GM23338 (cell line): Measurements from ENCODE around the gene PDCD2L. TPM values are rescaled to one million over a fixed set of nuclear protein-coding genes. Genes with fewer than 3 reads are reported as not detected.
A peak's percentile ranks its signal among the peaks of the same experiment; 100 is the strongest.

ENCODE experiments used
- ATAC-seq: fragments of 200-7000 bp; cut with Tn5 transposase; 3 replicates; pipeline ENCODE4 v1.9.1; 2020
- DNase-seq: peaks from one replicate; pipeline ENCODE4 v3.0.0-alpha.2; 2015; ENCODE audit warnings: low spot score
- H2AFZ ChIP-seq: fragments of 200-600 bp; sonication (generic); 2 replicates; pipeline ENCODE4 v1.8.0; 2016; ENCODE audit warnings: antibody characterized with exemption, mild to moderate bottlenecking, moderate library complexity
- H3F3A ChIP-seq: fragments of 200-600 bp; sonication (generic); replicated peaks from 2 replicates; pipeline ENCODE4 v1.8.0; 2017; ENCODE audit warnings: antibody characterized with exemption, mixed run types, low read depth
- H3K27ac ChIP-seq: fragments of 200-600 bp; sonication (generic); 2 replicates; pipeline ENCODE4 v1.6.1; 2016; ENCODE audit warnings: low read depth
- H3K27me3 ChIP-seq: fragments of 200-600 bp; sonication (generic); 2 replicates; pipeline ENCODE4 v1.8.0; 2016; ENCODE audit warnings: mild to moderate bottlenecking, mixed run types, moderate library complexity; ENCODE audit not compliant: insufficient read depth
- H3K36me3 ChIP-seq: fragments of 200-600 bp; sonication (generic); 2 replicates; pipeline ENCODE4 v1.8.0; 2016; ENCODE audit warnings: mild to moderate bottlenecking; ENCODE audit not compliant: insufficient read depth
- H3K4me1 ChIP-seq: fragments of 200-600 bp; sonication (generic); 2 replicates; pipeline ENCODE4 v1.8.0; 2016; ENCODE audit warnings: mild to moderate bottlenecking, moderate library complexity; ENCODE audit not compliant: insufficient read depth
- H3K4me2 ChIP-seq: fragments of 200-600 bp; sonication (generic); 2 replicates; pipeline ENCODE4 v1.7.1; 2017; ENCODE audit warnings: mixed run types
- H3K4me3 ChIP-seq: fragments of 200-600 bp; sonication (generic); 2 replicates; pipeline ENCODE4 v1.6.1; 2016; ENCODE audit warnings: mixed run types
- H3K79me2 ChIP-seq: fragments of 200-600 bp; sonication (generic); replicated peaks from 2 replicates; pipeline ENCODE4 v1.8.0; 2017; ENCODE audit warnings: mild to moderate bottlenecking; ENCODE audit not compliant: insufficient read depth
- H3K9me2 ChIP-seq: fragments of 200-600 bp; sonication (generic); 2 replicates; pipeline ENCODE4 v1.8.0; 2017; ENCODE audit not compliant: insufficient read depth
- H4K20me1 ChIP-seq: fragments of 200-600 bp; sonication (generic); replicated peaks from 2 replicates; pipeline ENCODE4 v1.8.0; 2017; ENCODE audit warnings: mild to moderate bottlenecking; ENCODE audit not compliant: insufficient read depth
- H3K27ac Mint-ChIP-seq: 2 replicates; pipeline ENCODE4 v1.8.0; 2020; ENCODE audit warnings: inconsistent platforms, mild to moderate bottlenecking, moderate library complexity, mixed read lengths
- H3K27me3 Mint-ChIP-seq: 3 replicates; pipeline ENCODE4 v1.8.0; 2022; ENCODE audit warnings: low read depth, mild to moderate bottlenecking, moderate library complexity, mixed read lengths, inconsistent platforms; ENCODE audit not compliant: insufficient read depth, poor library complexity
- H3K36me3 Mint-ChIP-seq: 3 replicates; pipeline ENCODE4 v1.8.0; 2021; ENCODE audit warnings: low read depth, mild to moderate bottlenecking, inconsistent platforms, moderate library complexity, mixed read lengths
- H3K4me1 Mint-ChIP-seq: 3 replicates; pipeline ENCODE4 v1.8.0; 2020; ENCODE audit warnings: mild to moderate bottlenecking, inconsistent platforms, mixed read lengths
- H3K4me3 Mint-ChIP-seq: 3 replicates; pipeline ENCODE4 v1.8.0; 2021; ENCODE audit warnings: moderate library complexity, mild to moderate bottlenecking, inconsistent platforms, mixed read lengths
- H3K9me3 Mint-ChIP-seq: 3 replicates; pipeline ENCODE4 v1.8.0; 2020; ENCODE audit warnings: moderate library complexity, mild to moderate bottlenecking, inconsistent platforms, mixed read lengths
- POLR2AphosphoS5 ChIP-seq: IDR thresholded peaks from 2 replicates; pipeline ENCODE4 v1.6.1; 2016; ENCODE audit warnings: antibody characterized with exemption, low read depth
- REST ChIP-seq: IDR thresholded peaks from one replicate; pipeline ENCODE4 v1.6.1; 2018; ENCODE audit warnings: antibody characterized with exemption; ENCODE audit not compliant: unreplicated experiment
- polyA plus RNA-seq: library from polyadenylated mRNA; unstranded; fragments of >200 nt; fragmentation: Nextera tagmentation; extraction: Ambion mirVana; gene quantifications from 2 replicates; pipeline ENCODE4 v1.2.1, GENCODE V29; 2016
- total RNA-seq: library from RNA; depleted of rRNA; stranded (reverse); fragments of >200 nt; shearing (Covaris generic); gene quantifications from 2 replicates; pipeline ENCODE4 v1.2.3, GENCODE V29; 2014
- TF ChIP-seq, protein P1 (sequence below), 2 experiments: fragments of 200-600 bp in 1 of 2; sonication (generic) in 1 of 2; conservative IDR thresholded peaks; 2 replicates each; pipeline versions ENCODE4 v1.5.1 to v1.6.1; 2016 to 2017; ENCODE audit warnings: antibody characterized with exemption in 2 of 2, low read depth in 2 of 2, mild to moderate bottlenecking in 2 of 2, moderate library complexity in 1 of 2

Gene PDCD2L
- total and polyA plus RNA-seq, 2 experiments from 2014 or later: 61.3 to 67.2 TPM

DNA sequence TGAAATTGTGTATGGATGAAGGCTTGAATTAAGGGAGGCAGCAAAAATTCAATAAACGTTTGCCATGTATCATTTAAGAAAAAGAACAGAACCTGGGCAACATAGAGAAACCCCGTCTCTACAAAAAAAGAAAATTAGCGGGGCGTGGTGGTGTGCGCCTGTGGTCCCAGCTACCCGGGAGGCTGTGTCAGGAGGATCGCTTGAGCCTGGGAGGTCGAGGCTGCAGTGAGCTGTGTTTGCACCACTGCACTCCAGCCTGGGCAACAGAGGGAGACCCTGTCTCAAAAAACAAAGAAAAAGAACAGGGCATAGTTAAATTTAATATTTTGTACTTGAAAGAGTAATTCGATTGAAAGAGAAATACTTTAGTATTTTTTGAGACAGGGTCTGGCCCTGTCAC is 25.4 kb downstream of the PDCD2L start:
- H3K36me3 Mint-ChIP-seq: peaks cover 51% of the 10 kb centered on the region
- H3K27ac Mint-ChIP-seq: no peak overlapping the region
- no peak overlapping the region for H3K27ac ChIP-seq

More for the DNA sequence above, 25.4 kb downstream of the PDCD2L start:
- Histone ChIP-seq H3K79me2 (peaks cover 63% of the 10 kb centered on the region), H3F3A (peaks cover 12% of the 10 kb centered on the region; the same call in 1 of the 2 replicates), H3K4me2 (peak overlapping the region; percentile 92), H3K9me2 (no peaks in the 10 kb centered on the region), H3K4me3 (peak overlapping the region; percentile 92), H4K20me1 (peaks cover 57% of the 10 kb centered on the region), H3K27me3 (no peaks in the 10 kb centered on the region), H3K36me3 (peaks cover 28% of the 10 kb centered on the region), H3K4me1 (peaks cover 18% of the 10 kb centered on the region), H2AFZ (no peak overlapping the region)
- Mint-ChIP-seq H3K27me3 (peaks cover 4% of the 10 kb centered on the region), H3K4me1 (peaks cover 15% of the 10 kb centered on the region; the same call in 2 of the 3 replicates), H3K4me3 (peak overlapping the region; percentile 99), H3K9me3 (no peaks in the 10 kb centered on the region)
- DNase-seq: no peak
- TF ChIP-seq, protein P1, sequence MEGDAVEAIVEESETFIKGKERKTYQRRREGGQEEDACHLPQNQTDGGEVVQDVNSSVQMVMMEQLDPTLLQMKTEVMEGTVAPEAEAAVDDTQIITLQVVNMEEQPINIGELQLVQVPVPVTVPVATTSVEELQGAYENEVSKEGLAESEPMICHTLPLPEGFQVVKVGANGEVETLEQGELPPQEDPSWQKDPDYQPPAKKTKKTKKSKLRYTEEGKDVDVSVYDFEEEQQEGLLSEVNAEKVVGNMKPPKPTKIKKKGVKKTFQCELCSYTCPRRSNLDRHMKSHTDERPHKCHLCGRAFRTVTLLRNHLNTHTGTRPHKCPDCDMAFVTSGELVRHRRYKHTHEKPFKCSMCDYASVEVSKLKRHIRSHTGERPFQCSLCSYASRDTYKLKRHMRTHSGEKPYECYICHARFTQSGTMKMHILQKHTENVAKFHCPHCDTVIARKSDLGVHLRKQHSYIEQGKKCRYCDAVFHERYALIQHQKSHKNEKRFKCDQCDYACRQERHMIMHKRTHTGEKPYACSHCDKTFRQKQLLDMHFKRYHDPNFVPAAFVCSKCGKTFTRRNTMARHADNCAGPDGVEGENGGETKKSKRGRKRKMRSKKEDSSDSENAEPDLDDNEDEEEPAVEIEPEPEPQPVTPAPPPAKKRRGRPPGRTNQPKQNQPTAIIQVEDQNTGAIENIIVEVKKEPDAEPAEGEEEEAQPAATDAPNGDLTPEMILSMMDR (conservative IDR thresholded peaks at IDR 0.05; ENCODE audit: low read depth in 2 of 2): no peak
- TF ChIP-seq POLR2AphosphoS5 (no peak), REST (no peak)
- ATAC-seq: no peak
